ENCODE measurements around the gene ZNF490.

DNA sequence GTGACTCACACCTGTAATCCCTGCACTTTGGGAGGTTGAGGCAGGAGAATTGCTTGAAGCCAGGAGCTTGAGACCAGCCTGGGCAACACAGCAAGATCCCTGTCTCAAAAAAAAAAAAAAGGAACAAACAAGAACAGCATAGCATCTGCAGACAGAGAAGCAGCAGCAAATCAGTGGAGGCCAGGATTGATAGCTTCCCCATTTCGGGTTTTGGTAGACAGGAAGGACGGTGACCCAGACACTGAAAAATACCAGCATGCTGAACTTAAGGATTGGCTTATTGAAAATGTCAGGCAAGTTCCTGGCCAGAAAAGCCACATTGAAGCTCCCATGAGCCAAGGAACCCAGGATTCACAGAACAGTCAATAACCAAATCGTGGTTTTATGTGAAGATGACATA lies 3.0 kb downstream of the ZNF490 start:
- TF ChIP-seq CTCF (IDR thresholded peaks at IDR 0.05) (no peak), POLR2A (IDR thresholded peaks at IDR 0.05) (no peak)

Data from stomach (tissue), 4 donors.